ENCODE data around the gene DNAH8.
"Not testable (repeated sequence)": the region's sequence is repeated elsewhere in the genome, so short reads cannot be mapped to it uniquely, and the experiment has no call there.

DNAH8 gene

GRCh38 chr6:38750968-38751615 lies 36.0 kb downstream of the DNAH8 start:
- no peak for DNase-seq

- no peak for DNase-seq
Observed at GRCh38 chr6:38753707-38754106, 38.6 kb downstream of the DNAH8 start.

- peak; percentile 43 for DNase-seq
Observed at GRCh38 chr6:38755207-38755606, 40.1 kb downstream of the DNAH8 start.

- DNase-seq, result no peak
Observed at GRCh38 chr6:38755874-38756273, 40.8 kb downstream of the DNAH8 start.

- no peak for DNase-seq
Observed at GRCh38 chr6:38760097-38760496, 45.0 kb downstream of the DNAH8 start.

GRCh38 chr6:38762848-38763247 lies 47.7 kb downstream of the DNAH8 start:
- DNase-seq, result no peak

- DNase-seq, result no peak
Observed at GRCh38 chr6:38767560-38767959, 52.4 kb downstream of the DNAH8 start.

- DNase-seq, result no peak
Observed at GRCh38 chr6:38773338-38773737, 58.2 kb downstream of the DNAH8 start.

GRCh38 chr6:38774929-38775707 lies 60.0 kb downstream of the DNAH8 start:
- DNase-seq, result no peak

GRCh38 chr6:38775870-38776269 lies 60.8 kb downstream of the DNAH8 start:
- no peak for DNase-seq

GRCh38 chr6:38776515-38776914 lies 61.4 kb downstream of the DNAH8 start:
- DNase-seq, result no peak

GRCh38 chr6:38779310-38780062 lies 64.4 kb downstream of the DNAH8 start:
- DNase-seq, result no peak

GRCh38 chr6:38782616-38783015 lies 67.5 kb downstream of the DNAH8 start:
- no peak for DNase-seq

- no peak for DNase-seq
Observed at GRCh38 chr6:38783443-38784228, 68.5 kb downstream of the DNAH8 start.

GRCh38 chr6:38784506-38785235 lies 69.6 kb downstream of the DNAH8 start:
- DNase-seq, result no peak

- DNase-seq, result no peak
Observed at GRCh38 chr6:38786486-38786885, 71.4 kb downstream of the DNAH8 start.

- DNase-seq, result no peak
Observed at GRCh38 chr6:38789256-38789655, 74.1 kb downstream of the DNAH8 start.

- DNase-seq, result no peak
Observed at GRCh38 chr6:38792356-38792755, 77.2 kb downstream of the DNAH8 start.

GRCh38 chr6:38794682-38795081 lies 79.6 kb downstream of the DNAH8 start:
- DNase-seq, result no peak

GRCh38 chr6:38796006-38796405 lies 80.9 kb downstream of the DNAH8 start:
- no peak for DNase-seq

- not testable (repeated sequence) for DNase-seq
Observed at GRCh38 chr6:38796437-38796836, 81.3 kb downstream of the DNAH8 start.

GRCh38 chr6:38796850-38797249 lies 81.7 kb downstream of the DNAH8 start:
- DNase-seq, result no peak

Measured in NCI-H345 (cell line).